ENCODE results near the gene PHACTR3. TPM values are rescaled to one million over a fixed set of nuclear protein-coding genes. Genes with fewer than 3 reads are reported as not detected.

Gene PHACTR3
- total and polyA plus RNA-seq, 2 donors (not counting 3 experiments of a cell fraction or from before 2014, with no cell fraction given), result not detected

DNA sequence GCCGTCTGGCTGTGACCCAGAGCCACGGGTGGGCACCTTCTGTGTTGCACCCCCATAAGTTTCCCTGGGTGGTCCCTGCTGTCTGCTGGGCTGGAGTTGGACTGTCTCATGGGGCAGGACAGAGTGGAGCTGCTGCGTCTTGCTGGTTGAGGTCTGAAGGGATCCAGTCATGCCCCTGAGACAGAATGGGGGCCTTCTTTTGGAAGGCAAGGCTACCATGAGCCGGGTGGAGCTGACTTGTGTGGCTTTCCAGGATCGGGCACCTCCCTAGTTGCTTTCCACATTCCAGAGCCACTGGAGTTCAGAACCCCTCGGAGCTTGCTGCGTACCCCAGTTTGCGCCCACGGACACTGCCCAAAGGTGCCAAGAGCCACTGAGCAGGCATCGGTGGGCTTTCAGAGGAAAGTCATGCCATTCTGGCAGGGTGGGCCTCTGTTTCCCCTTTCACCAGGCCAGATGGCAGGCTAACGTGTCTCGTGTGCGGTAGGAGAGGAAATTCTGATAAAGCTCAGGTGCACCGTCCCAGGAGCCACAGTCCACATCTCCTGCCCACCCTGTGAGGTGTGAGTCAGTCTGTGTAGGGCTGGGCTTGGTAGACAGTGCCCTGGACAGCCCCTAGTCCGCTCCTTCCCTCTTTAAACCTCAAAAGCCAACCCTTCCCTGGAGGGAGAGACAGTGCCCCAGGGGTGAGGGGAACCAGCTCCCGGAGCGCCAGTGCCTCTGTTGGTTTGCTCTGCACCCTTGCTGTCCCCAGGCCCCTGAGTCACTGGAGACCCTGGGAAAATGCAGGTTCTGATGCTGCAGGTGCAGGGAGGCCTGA is 203.8 kb downstream of the PHACTR3 start:
- TF ChIP-seq POLR2A (IDR thresholded peaks at IDR 0.05; ENCODE audit: low read depth, low read length) (no peak), EZH2 (IDR thresholded peaks at IDR 0.05; ENCODE audit: borderline replicate concordance, low read depth, low read length, severe bottlenecking) (no peak), CTCF (IDR thresholded peaks at IDR 0.05; ENCODE audit: extremely low read depth in 1 of 2, insufficient read depth in 1 of 2, low read depth in 1 of 2, low read length in 2 of 2) (no peak), FOS (IDR thresholded peaks at IDR 0.05; ENCODE audit: borderline replicate concordance, insufficient read depth, low read length) (no peak), MYC (IDR thresholded peaks at IDR 0.05; ENCODE audit: low read depth, low read length) (no peak), POLR2AphosphoS5 (IDR thresholded peaks at IDR 0.05; ENCODE audit: insufficient read depth, low read depth, low read length) (no peak)
- TF ChIP-seq, protein P1, sequence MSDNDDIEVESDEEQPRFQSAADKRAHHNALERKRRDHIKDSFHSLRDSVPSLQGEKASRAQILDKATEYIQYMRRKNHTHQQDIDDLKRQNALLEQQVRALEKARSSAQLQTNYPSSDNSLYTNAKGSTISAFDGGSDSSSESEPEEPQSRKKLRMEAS (IDR thresholded peaks at IDR 0.05; ENCODE audit: insufficient read depth, insufficient read length), result no peak
- POLR2A ChIA-PET, result no interaction called here
- FAIRE-seq, result no peak
- Histone ChIP-seq H3K27ac (ENCODE audit: insufficient read depth, low read depth, low read length) (no peak overlapping the region), H3K27me3 (ENCODE audit: control insufficient read depth in 2 of 2, insufficient read depth in 2 of 2, low read length in 2 of 2) (no peaks in the 10 kb centered on the region), H3K9me1 (replicated peaks; ENCODE audit: control insufficient read depth, extremely low read depth, insufficient read depth, low read length) (no peaks in the 10 kb centered on the region), H2AFZ (ENCODE audit: low read depth, low read length) (no peak overlapping the region), H3K9me3 (replicated peaks; ENCODE audit: control insufficient read depth, insufficient read depth, low read length) (no peaks in the 10 kb centered on the region), H3K9ac (replicated peaks; ENCODE audit: extremely low read depth, insufficient read depth, low read length) (no peak overlapping the region), H3K4me1 (ENCODE audit: control insufficient read depth, extremely low read depth, insufficient read depth, low read length) (no peaks in the 10 kb centered on the region), H3K79me2 (ENCODE audit: control insufficient read depth, insufficient read depth, low read length) (no peaks in the 10 kb centered on the region), H3K4me2 (ENCODE audit: insufficient read depth, low read length) (no peak overlapping the region), H4K20me1 (replicated peaks; ENCODE audit: control insufficient read depth, extremely low read depth, insufficient read depth, low read length) (no peaks in the 10 kb centered on the region), H3K36me3 (ENCODE audit: control insufficient read depth in 2 of 2, extremely low read depth in 1 of 2, insufficient read depth in 2 of 2, low read length in 2 of 2) (no peaks in the 10 kb centered on the region), H3K4me3 (replicated peaks in 1 of 3; ENCODE audit: insufficient read depth in 1 of 3, low read depth in 1 of 3, low read length in 3 of 3) (no peak overlapping the region)
- BruUV-seq (replicated peaks), result no TSS peak
- dilution Hi-C loops (cut with MboI; ENCODE audit: extremely low pct_ligation_motif_present, low sequenced_read_pairs), result no loop called here
- no peak for DNase-seq (ENCODE audit: low read depth, low spot score)
- CTCF ChIA-PET, result no interaction called here
- intact Hi-C loops (cut with micrococcal nuclease), result no loop called here
